Measurements from ENCODE around the gene XPO6.

XPO6 gene

GRCh38 chr16:28087140-28087660, 124.6 kb downstream of the XPO6 start:
- DNase-seq, result no peak

GRCh38 chr16:28086186-28087139, 125.3 kb downstream of the XPO6 start:
- no peak for DNase-seq

- DNase-seq, result no peak
These were observed 126.2 kb downstream of the XPO6 start for GRCh38 chr16:28085389-28086171.

- no peak for DNase-seq
These were observed 127.6 kb downstream of the XPO6 start for GRCh38 chr16:28084209-28084608.

GRCh38 chr16:28082624-28083023, 129.1 kb downstream of the XPO6 start:
- DNase-seq, result no peak

GRCh38 chr16:28081391-28081968, 130.3 kb downstream of the XPO6 start:
- no peak for DNase-seq

GRCh38 chr16:28078261-28078660, 133.5 kb downstream of the XPO6 start:
- no peak for DNase-seq

GRCh38 chr16:28073836-28074235, 137.9 kb downstream of the XPO6 start:
- DNase-seq, result no peak

- DNase-seq, result no peak
These were observed 139.7 kb downstream of the XPO6 start for GRCh38 chr16:28072087-28072486.

- no peak for DNase-seq
These were observed 141.6 kb downstream of the XPO6 start for GRCh38 chr16:28069971-28070794.

GRCh38 chr16:28068976-28069375, 142.8 kb downstream of the XPO6 start:
- no peak for DNase-seq

GRCh38 chr16:28067604-28068379, 144.0 kb downstream of the XPO6 start:
- no peak for DNase-seq

- DNase-seq, result no peak
These were observed 147.0 kb downstream of the XPO6 start for GRCh38 chr16:28064706-28065249.

GRCh38 chr16:28064150-28064549, 147.6 kb downstream of the XPO6 start:
- no peak for DNase-seq

- DNase-seq, result no peak
These were observed 148.1 kb downstream of the XPO6 start, which contains the start of gene GSG1L for GRCh38 chr16:28063591-28064061. Gene GSG1L (minus strand): TSS chr16:28063714. CDS start chr16:28063424, 290 bp downstream.

GRCh38 chr16:28062847-28063521, 148.8 kb downstream of the XPO6 start:
- DNase-seq, result no peak

- DNase-seq, result no peak
These were observed 149.4 kb downstream of the XPO6 start for GRCh38 chr16:28062261-28062846.

GRCh38 chr16:28061352-28062101, 150.2 kb downstream of the XPO6 start:
- no peak for DNase-seq
